ENCODE results near the gene DMC1.

DNA sequence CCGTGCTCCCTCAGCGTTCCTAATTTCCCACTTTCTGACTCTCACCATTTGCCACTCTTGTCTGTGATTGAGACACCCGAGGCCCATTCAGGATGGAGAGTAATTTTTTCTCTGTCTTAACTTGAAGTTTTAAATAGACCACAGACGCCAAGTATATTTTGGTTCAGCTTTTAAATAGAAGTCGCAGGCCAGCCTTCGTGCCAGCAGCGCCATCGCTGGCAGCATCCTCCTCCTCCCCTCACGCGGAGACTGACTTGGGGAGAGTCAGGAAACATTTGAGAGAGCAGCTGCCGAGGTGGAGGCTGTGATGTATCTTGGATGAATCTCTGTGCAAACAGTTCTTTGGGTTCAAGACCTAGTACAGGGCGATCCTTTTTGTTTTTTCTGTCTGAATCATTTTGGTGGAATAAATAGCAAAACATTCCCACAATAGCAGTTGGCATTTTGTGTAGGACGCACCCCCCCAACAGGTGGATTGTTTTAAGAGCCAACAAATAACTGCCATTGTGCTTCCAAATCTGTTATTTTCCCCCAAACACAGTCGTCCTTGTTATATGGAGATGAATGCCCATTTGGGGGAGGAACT lies 889 bp upstream of the DMC1 start:
- no peak for TF ChIP-seq NFIC (IDR thresholded peaks at IDR 0.05; ENCODE audit: low read length)
- TF ChIP-seq, protein P1, sequence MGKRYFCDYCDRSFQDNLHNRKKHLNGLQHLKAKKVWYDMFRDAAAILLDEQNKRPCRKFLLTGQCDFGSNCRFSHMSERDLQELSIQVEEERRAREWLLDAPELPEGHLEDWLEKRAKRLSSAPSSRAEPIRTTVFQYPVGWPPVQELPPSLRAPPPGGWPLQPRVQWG (CRISPR knock-in tag; IDR thresholded peaks at IDR 0.05; ENCODE audit: borderline replicate concordance, low read depth): no peak
- TF ChIP-seq ZNF30 (CRISPR knock-in tag; IDR thresholded peaks at IDR 0.05): no peak
- no peak for TF ChIP-seq RBM22 (optimal IDR thresholded peaks at IDR 0.05; ENCODE audit: low read length)
- no peak for TF ChIP-seq ZBTB1 (CRISPR knock-in tag; IDR thresholded peaks at IDR 0.05; ENCODE audit: borderline replicate concordance)
- TF ChIP-seq, protein P2, sequence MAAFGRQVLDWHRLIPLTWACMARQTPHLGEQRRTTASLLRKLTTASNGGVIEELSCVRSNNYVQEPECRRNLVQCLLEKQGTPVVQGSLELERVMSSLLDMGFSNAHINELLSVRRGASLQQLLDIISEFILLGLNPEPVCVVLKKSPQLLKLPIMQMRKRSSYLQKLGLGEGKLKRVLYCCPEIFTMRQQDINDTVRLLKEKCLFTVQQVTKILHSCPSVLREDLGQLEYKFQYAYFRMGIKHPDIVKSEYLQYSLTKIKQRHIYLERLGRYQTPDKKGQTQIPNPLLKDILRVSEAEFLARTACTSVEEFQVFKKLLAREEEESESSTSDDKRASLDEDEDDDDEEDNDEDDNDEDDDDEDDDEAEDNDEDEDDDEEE (CRISPR knock-in tag; IDR thresholded peaks at IDR 0.05): no peak
